Keratinocyte (primary cell): ENCODE data around the gene MUS81. TPM values are rescaled to one million over a fixed set of nuclear protein-coding genes. Genes with fewer than 3 reads are reported as not detected.

Experiments used
- DNase-seq: peaks from one replicate; pipeline ENCODE4 v3.0.0-alpha.2; 2011; ENCODE audit warnings: low read depth, missing footprints, low spot score
- FAIRE-seq: peaks from 2 replicates; lab custom pipeline; 2011; peaks lifted over from hg19 to GRCh38; lab: Jason Lieb, UNC
- H2AFZ ChIP-seq: 2 replicates; pipeline ENCODE4 v1.6.0; 2012; ENCODE audit warnings: low read length, control low read depth, inconsistent platforms; ENCODE audit not compliant: control insufficient read depth
- H3K27ac ChIP-seq: 2 replicates; pipeline ENCODE4 v1.5.1; 2011; ENCODE audit warnings: low read length; ENCODE audit not compliant: control insufficient read depth, insufficient read depth
- H3K27me3 ChIP-seq: 3 replicates; pipeline ENCODE4 v1.6.0; 2011; ENCODE audit warnings: low read length; ENCODE audit not compliant: control insufficient read depth, insufficient read depth; ENCODE audit errors: extremely low read depth
- H3K36me3 ChIP-seq, 2 experiments: 2 replicates in 1 of 2; 3 replicates in 1 of 2; pipeline ENCODE4 v1.5.1; 2011; ENCODE audit warnings: low read length in 2 of 2, mild to moderate bottlenecking in 1 of 2; ENCODE audit not compliant: control insufficient read depth in 2 of 2, insufficient read depth in 2 of 2; ENCODE audit errors: extremely low read depth in 1 of 2
- H3K4me1 ChIP-seq: 3 replicates; pipeline ENCODE4 v1.5.1; 2011; ENCODE audit warnings: low read length; ENCODE audit not compliant: control insufficient read depth, insufficient read depth; ENCODE audit errors: extremely low read depth
- H3K4me2 ChIP-seq: 3 replicates; pipeline ENCODE4 v1.6.0; 2011; ENCODE audit warnings: low read depth, low read length; ENCODE audit not compliant: control insufficient read depth, insufficient read depth; ENCODE audit errors: extremely low read depth
- H3K4me3 ChIP-seq, 3 experiments: fragments of 200-600 bp in 1 of 3; sonication (generic) in 1 of 3; 2 replicates in 2 of 3; 3 replicates in 1 of 3; pipeline ENCODE4 v1.5.1; 2011 to 2016; ENCODE audit warnings: low read length in 3 of 3, mild to moderate bottlenecking in 3 of 3, control low read depth in 2 of 3, inconsistent platforms in 1 of 3, low read depth in 1 of 3, mixed read lengths in 1 of 3, mixed run types in 1 of 3, moderate library complexity in 1 of 3; ENCODE audit not compliant: control insufficient read depth in 2 of 3, insufficient read depth in 2 of 3; ENCODE audit errors: extremely low read depth in 1 of 3
- H3K79me2 ChIP-seq: 2 replicates; pipeline ENCODE4 v1.6.0; 2012; ENCODE audit warnings: low read length; ENCODE audit not compliant: control insufficient read depth, insufficient read depth
- H3K9ac ChIP-seq: 3 replicates; pipeline ENCODE4 v1.6.0; 2011; ENCODE audit warnings: low read length; ENCODE audit not compliant: control insufficient read depth, insufficient read depth; ENCODE audit errors: extremely low read depth
- H3K9me1 ChIP-seq: 3 replicates; pipeline ENCODE4 v1.6.0; 2011; ENCODE audit warnings: low read length; ENCODE audit not compliant: control insufficient read depth, insufficient read depth; ENCODE audit errors: extremely low read depth
- H3K9me3 ChIP-seq: 2 replicates; pipeline ENCODE4 v1.5.1; 2012; ENCODE audit warnings: low read depth, low read length; ENCODE audit not compliant: control insufficient read depth
- H4K20me1 ChIP-seq: 3 replicates; pipeline ENCODE4 v1.6.0; 2011; ENCODE audit warnings: low read length; ENCODE audit not compliant: control insufficient read depth, insufficient read depth; ENCODE audit errors: extremely low read depth
- EZH2 ChIP-seq: IDR thresholded peaks from one replicate; pipeline ENCODE4 v1.6.1; 2012; ENCODE audit warnings: inconsistent platforms, mild to moderate bottlenecking, low read length, moderate library complexity
- dilution Hi-C: fragments of 300-500 bp; cut with MboI; formaldehyde crosslinking; loops from one replicate; pipeline ENCODE4 v1.7.0; 2020; ENCODE audit warnings: low sequenced_read_pairs; ENCODE audit not compliant: extremely low pct_ligation_motif_present
- polyA plus RNA-seq, 5 experiments: library from polyadenylated mRNA; depleted of rRNA in 3 of 5; stranded (reverse) in 3 of 5; stranded (forward) in 1 of 5; unstranded in 1 of 5; fragments of >200 nt; gene quantifications; 1 replicate in 1 of 5; 2 replicates in 3 of 5; 3 replicates in 1 of 5; pipeline versions ENCODE4 v1.2.1 to v1.2.3, GENCODE V29; 2011 to 2012; ENCODE audit warnings: missing spikeins in 2 of 5, low read depth in 1 of 5, low replicate concordance in 1 of 5
- TF ChIP-seq, protein P1 (sequence below), 3 experiments: IDR thresholded peaks in 1 of 3; conservative IDR thresholded peaks in 1 of 3; optimal IDR thresholded peaks in 1 of 3; 2 replicates in 2 of 3; 3 replicates in 1 of 3; pipeline versions ENCODE3 to v1.5.1; 2011; ENCODE audit warnings: low read length in 3 of 3, mild to moderate bottlenecking in 3 of 3, moderate library complexity in 2 of 3, control low read depth in 1 of 3, inconsistent platforms in 1 of 3; ENCODE audit not compliant: insufficient read depth in 2 of 3; ENCODE audit errors: extremely low read depth in 1 of 3

Gene MUS81
- polyA plus RNA-seq, 1 donor (not counting 4 experiments of a cell fraction or from before 2014, with no cell fraction given) = 28.0 TPM

- FAIRE-seq (no peak), DNase-seq (no peak)
- Histone ChIP-seq H2AFZ (no peak overlapping the region), H3K4me1 (peaks cover 28% of the 10 kb centered on the region), H3K9me1 (no peaks in the 10 kb centered on the region), H3K36me3 (peaks cover 31 to 50% of the 10 kb centered on the region in 2 experiments), H3K79me2 (peaks cover 17% of the 10 kb centered on the region), H3K27ac (peak overlapping the region; percentile 64), H4K20me1 (peaks cover 4% of the 10 kb centered on the region), H3K27me3 (no peaks in the 10 kb centered on the region), H3K9me3 (no peaks in the 10 kb centered on the region), H3K4me3 (peak overlapping the region; percentile 60 to 91 (median 89)), H3K4me2 (peak overlapping the region; percentile 92), H3K9ac (peak overlapping the region; percentile 67)
- no peak for TF ChIP-seq EZH2
- TF ChIP-seq, protein P1, sequence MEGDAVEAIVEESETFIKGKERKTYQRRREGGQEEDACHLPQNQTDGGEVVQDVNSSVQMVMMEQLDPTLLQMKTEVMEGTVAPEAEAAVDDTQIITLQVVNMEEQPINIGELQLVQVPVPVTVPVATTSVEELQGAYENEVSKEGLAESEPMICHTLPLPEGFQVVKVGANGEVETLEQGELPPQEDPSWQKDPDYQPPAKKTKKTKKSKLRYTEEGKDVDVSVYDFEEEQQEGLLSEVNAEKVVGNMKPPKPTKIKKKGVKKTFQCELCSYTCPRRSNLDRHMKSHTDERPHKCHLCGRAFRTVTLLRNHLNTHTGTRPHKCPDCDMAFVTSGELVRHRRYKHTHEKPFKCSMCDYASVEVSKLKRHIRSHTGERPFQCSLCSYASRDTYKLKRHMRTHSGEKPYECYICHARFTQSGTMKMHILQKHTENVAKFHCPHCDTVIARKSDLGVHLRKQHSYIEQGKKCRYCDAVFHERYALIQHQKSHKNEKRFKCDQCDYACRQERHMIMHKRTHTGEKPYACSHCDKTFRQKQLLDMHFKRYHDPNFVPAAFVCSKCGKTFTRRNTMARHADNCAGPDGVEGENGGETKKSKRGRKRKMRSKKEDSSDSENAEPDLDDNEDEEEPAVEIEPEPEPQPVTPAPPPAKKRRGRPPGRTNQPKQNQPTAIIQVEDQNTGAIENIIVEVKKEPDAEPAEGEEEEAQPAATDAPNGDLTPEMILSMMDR (optimal IDR thresholded peaks at IDR 0.05 in 1 of 3, IDR thresholded peaks at IDR 0.05 in 1 of 3, conservative IDR thresholded peaks at IDR 0.05 in 1 of 3; ENCODE audit: extremely low read depth in 1 of 3, insufficient read depth in 2 of 3, low read length in 3 of 3) = no peak
- dilution Hi-C loops = no loop called here
Measured at GRCh38 chr11:65886826-65887722, 26.8 kb downstream of the MUS81 start.

GRCh38 chr11:65887723-65888162 is 27.5 kb downstream of the MUS81 start:
- no peak for DNase-seq
- Histone ChIP-seq H3K9me1 (no peaks in the 10 kb centered on the region), H3K9ac (peak overlapping the region; percentile 67), H3K4me2 (peak overlapping the region; percentile 92), H3K4me1 (peaks cover 35% of the 10 kb centered on the region), H2AFZ (peak overlapping the region; percentile 85), H3K27ac (peak overlapping the region; percentile 64), H3K9me3 (no peaks in the 10 kb centered on the region), H3K27me3 (no peaks in the 10 kb centered on the region), H3K79me2 (peaks cover 19% of the 10 kb centered on the region), H4K20me1 (peaks cover 9% of the 10 kb centered on the region), H3K4me3 (peak overlapping the region; percentile 60 to 91 (median 89)), H3K36me3 (peaks cover 29 to 48% of the 10 kb centered on the region in 2 experiments)
- no peak for FAIRE-seq
- dilution Hi-C loops = no loop called here
- TF ChIP-seq, protein P1 (optimal IDR thresholded peaks at IDR 0.05 in 1 of 3, IDR thresholded peaks at IDR 0.05 in 1 of 3, conservative IDR thresholded peaks at IDR 0.05 in 1 of 3; ENCODE audit: extremely low read depth in 1 of 3, insufficient read depth in 2 of 3, low read length in 3 of 3) = no peak
- TF ChIP-seq EZH2 = no peak
